ENCODE data around the gene BAD. TPM values are rescaled to one million over a fixed set of nuclear protein-coding genes. Genes with fewer than 3 reads are reported as not detected.

BAD gene
- total RNA-seq, 1 experiment from 2014 or later, result 66.2 TPM

DNA sequence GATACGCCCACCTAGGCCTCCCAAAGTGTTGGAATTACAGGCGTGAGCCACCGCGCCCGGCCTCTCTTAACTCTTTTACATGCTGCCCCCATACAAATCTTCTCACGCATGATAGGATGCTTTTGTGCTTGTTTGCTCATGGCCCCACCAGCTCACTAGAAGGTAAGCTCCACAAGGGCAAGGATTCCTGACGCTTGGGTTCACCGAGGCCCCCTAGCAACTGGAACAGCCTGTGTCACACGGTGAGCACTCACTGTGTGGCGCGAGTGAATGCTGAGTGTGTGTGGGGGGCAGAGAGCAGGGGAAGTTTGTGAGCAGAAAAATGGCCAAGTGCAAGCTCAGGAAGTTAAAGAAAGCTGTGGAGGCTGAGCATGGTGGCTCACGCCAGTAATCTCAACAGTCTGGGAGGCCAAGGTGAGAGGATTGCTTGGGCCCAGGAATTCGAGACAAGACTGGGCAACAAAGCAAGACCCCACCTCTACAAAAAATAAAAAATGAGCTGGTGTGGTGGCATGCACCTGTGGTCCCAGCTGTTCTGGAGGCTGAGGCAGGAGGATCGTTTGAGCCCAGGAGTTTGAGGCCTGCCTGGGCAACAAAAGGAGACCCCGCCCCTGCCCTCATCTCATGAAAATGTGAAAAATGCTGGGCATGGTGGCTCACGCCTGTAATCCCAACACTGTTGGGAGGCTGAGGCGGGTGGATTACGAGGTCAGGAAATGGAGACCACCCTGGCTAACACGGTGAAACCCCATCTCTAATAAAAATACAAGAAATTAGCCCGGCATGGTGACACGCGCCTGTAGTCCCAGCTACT is 2.3 kb downstream of the BAD start:
- no peak for DNase-seq (ENCODE audit: extremely low read depth, low read depth)

DNA sequence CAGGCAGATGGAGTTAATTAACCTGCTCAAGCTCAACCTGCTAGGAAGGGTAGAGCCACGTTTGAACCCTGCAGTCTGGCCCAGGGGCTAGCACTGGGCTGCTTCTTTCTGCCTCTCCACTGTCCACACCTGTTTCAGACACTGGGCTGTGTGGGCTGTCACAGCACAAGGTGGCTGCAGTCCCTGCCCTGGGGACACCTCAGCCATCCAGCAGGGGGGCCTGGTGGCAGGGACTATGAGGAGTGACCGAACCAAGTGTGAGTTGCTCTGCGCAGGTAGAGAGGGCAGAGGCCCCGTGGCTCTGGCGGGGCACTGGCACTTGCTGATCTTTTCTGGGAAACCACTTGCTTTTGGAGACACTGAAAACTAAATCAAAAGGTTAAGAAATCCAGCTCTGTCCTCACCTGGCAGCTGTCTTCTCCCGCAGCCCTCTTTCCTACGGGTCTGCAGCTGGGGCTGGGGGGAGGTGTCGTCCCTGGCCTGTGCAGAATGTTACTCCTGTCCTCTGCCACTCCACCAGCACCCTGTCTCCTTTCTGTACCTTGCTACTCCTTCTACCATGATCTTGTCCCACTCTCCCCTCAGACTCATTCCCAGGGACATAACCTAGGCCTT is 5.8 kb downstream of the BAD start:
- DNase-seq (ENCODE audit: extremely low read depth, low read depth), result no peak

DNA sequence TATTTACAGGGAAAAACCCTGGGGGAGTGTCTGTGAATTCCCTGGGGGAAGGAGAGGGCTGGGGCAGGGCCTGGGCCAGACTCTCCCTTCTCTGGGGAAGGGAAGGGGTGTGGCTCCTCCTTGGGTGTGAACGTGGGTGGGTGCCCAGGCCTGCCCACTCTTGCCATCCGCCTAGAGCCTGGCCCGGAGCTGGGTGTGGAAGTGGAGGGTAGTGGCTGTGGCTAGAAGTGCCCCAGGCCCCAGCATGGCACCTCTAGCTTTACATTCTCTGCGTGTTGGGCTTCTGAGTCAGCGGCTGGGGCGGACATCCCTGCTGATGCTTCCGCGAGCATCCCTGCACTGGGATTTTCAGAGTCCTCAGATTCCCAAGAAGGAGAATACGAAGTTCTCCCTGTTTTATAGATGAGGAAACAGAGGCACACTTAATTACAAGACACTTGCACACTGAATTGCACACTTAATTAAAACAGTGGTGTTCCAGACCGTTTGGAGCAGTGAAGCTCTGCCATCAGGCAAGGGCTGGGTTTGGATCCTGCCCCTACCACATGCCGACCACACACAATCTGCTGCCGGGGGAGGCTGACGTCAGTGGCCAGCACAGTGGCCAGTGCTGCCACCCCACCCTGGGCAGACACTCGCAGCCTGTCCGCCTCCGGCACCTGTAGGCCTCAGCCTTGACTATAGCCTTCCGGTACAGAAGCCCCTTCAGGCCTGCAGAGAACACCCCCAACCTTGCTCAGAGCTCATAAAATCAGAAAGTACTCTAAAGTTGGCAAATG is 7.6 kb downstream of the BAD start:
- peak; percentile 89 for DNase-seq (ENCODE audit: extremely low read depth, low read depth)

DNA sequence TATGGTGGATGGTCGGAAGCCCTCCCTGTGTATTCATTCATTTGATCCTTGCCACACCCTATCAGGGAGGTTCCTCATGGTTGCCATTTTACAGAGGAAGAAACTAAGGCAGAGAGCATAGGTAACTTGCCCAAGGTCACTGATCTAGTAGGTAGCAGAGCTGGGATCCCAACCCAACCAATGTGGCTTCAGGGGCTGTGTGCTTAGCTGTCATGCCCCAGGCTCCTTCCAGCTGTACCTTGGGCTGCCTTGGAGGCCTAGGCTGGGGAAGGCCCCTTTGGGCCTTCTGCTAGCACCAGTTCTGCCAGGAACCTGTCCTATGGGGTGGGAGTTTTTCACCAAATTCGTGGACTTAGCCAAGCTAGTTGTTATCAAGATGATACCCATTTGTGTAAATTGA is 8.6 kb downstream of the BAD start:
- DNase-seq (ENCODE audit: extremely low read depth, low read depth), result no peak

DNA sequence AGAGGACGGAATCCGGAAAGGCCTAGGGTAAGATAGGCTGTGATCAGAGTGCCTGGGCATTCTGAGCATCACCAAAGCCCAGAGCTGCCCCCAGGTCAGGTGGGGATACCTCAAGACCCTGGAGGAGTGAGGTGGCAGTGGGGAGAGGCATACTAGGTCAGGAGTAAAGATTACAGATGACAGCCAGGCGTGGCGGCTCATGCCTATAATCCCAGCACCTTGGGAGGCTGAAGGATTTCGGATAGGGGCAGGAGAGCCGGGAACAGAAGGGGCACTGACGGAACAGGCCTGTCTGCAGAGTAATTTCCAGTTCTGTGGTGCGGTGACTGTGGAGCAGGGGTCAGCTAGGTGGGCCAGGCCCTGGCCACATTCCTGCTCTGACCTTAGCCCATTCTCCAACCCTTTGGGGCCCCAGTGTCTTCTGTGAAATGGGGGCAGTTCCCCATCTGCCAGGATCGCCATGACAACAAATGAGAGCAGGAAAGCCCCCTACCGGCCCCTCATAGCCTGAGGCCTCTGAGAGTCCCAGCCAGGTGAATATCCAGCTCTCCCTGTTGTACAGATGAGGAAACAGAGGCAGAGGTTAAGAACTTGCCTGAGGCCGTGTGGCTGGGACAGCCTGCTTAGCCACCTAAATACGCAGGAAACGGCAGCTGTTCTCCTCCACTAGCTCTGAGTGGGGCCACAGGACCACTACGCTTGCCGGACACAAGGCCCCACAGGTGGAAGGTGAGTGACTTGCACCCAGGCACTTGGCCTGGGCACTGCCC is 9.2 kb downstream of the BAD start:
- no peak for DNase-seq (ENCODE audit: extremely low read depth, low read depth)

DNA sequence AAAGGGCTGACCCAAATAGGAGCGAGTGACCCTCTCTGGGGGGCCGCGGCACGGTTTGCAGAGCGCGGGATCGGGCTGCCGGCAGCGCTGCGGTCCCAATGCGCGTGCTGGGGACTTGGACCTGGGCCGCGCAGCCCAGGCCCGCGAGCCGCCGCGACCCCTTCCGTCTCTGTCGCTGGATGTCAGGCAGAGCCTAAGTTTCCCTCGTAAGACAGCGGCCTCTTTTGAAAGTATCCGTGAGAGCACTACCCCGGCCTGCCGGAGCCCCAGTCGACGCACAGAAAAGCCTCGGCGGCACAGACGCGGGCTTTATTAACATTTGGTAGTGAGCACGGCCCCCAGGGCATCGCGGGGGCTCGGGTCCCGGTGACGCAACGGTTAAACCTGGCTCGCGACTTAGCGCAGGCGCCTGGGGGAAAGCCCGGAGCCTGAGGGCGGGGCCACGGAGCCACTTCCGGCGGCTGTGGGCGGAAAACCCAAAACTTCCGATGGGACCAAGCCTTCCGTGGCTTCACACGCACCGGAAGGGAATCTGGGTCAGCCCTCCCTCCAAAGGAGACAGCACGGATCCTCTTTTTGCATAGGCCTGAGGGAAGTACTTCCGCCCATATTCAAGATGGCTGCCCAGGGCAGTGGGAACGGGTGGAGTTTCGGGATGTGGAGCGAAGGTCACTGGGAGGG is 14.8 kb downstream of the BAD start:
- peak; percentile 98 for DNase-seq (ENCODE audit: extremely low read depth, low read depth)

DNA sequence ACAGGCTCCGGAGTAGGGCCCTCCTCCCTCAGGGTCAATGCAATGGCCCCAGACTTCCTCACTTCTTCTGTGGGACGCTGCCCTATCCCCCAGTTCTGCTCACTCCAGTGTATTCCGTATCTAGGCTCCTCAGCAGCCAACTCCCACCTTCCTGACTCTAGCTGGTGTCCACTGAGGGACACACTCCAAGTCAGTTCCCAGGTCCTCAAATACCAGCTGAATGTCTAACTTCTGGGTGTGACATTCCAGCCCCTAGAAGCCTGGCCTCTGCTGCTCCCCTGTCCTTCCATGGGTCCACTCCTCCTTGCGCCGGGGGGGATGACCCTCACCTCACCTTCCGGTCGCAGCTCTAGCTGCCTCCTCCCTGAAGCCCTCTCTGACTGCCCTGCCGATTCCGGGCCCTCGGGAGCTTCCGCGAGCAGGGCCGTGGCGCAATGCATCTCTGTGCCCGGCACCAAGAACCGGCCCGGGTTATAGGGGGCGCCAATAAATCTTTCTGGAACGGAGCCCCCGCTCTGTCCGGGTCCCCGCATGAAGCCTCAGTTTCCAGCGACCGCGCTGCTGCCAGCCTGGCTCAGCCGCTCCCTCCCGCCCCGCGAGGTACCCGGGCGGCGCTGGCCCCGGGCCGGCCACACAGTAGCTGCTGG is 15.4 kb downstream of the BAD start:
- peak; percentile 43 for DNase-seq (ENCODE audit: extremely low read depth, low read depth)

DNA sequence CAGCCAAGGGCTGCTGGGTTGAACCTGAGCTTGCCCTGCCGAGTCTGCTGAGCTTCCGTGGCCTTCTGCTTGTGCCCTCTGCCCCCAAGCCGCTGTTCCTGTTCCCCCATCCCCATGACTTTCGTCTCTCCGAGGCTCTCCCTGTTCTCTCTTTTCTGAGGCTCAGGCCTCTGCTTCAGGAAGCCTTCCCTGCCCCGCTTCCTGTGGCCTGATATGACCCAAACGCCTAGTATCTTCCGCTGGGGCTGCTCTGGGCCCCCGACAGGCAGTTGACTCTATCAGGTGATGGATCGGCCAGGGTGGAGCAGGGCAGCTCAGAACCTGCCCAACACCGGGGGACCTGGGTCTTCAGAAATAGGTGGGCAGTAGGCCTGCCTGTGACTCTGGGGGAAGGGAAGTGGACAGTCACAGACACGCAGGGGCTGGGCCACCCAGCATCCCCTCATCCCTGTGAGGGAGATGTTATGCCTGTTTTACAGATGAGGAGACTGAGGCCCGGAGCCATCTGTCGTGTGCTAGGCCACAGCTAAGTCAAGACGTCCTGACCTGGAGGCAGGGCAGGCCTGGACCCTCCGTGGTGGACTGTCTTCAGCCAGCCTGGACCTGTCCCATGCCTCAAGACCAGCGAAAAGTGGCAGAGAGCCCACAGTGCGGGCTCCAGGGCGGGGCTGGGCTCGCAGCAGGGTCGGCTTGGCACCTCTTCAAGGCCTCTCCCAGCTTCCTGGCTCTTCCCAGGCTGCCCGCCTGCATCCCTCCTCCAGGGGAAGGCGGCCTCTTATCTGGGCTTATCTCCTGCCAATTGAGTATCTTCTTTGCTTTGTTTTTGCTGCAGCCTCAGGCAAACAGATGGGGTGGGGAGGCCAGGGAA is 16.2 kb downstream of the BAD start:
- DNase-seq (ENCODE audit: extremely low read depth, low read depth), result peak; percentile 35

DNA sequence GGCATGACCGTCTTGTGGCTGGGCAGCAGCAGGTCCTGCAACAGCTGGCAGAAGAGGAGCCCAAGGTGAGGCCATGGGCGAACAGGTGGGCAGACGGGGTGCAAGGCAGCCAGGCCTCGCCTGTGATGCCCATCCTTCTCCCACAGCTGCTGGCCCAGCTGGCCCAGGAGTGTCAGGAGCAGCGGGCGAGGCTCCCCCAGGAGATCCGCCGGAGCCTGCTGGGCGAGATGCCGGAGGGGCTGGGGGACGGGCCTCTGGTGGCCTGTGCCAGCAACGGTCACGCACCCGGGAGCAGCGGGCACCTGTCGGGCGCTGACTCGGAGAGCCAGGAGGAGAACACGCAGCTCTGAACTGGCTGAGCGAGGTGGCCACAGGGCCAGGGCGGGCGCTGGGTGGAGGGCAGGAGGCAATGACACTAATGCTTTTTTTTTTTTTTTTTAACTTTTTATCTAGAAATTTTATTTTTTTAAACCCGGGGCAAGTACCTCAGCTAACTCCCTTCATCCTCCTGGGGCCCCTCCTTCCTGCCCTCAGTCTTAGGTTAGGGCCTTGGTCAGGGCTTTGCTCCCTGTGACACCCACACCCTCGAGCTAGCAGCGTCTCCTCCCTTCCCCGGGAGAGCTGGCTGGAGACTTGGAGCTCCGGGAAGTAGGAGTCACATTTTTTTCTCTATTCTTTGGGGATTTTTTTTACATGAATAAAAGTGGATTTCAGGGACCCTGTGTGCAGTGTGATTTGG is 17.1 kb downstream of the BAD start:
- no peak for DNase-seq (ENCODE audit: extremely low read depth, low read depth)

DNA sequence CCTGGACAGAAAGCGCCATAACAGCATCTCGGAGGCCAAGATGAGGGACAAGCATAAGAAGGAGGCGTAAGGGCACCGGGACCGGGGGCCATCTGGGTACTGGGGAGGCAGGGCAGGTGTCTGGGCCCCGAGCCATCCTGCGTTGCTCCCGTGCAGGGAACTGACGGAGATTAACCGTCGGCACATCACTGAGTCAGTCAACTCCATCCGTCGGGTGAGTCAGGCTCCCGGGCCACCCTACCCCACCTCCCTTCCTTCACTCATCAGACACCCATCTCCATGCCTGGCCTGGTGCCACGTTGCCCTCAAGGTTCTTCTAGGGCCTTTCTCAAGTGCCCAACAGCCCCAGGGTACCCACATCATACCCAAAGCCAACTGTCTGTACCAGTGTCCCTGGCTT is 18.1 kb downstream of the BAD start:
- DNase-seq (ENCODE audit: extremely low read depth, low read depth), result no peak

DNA sequence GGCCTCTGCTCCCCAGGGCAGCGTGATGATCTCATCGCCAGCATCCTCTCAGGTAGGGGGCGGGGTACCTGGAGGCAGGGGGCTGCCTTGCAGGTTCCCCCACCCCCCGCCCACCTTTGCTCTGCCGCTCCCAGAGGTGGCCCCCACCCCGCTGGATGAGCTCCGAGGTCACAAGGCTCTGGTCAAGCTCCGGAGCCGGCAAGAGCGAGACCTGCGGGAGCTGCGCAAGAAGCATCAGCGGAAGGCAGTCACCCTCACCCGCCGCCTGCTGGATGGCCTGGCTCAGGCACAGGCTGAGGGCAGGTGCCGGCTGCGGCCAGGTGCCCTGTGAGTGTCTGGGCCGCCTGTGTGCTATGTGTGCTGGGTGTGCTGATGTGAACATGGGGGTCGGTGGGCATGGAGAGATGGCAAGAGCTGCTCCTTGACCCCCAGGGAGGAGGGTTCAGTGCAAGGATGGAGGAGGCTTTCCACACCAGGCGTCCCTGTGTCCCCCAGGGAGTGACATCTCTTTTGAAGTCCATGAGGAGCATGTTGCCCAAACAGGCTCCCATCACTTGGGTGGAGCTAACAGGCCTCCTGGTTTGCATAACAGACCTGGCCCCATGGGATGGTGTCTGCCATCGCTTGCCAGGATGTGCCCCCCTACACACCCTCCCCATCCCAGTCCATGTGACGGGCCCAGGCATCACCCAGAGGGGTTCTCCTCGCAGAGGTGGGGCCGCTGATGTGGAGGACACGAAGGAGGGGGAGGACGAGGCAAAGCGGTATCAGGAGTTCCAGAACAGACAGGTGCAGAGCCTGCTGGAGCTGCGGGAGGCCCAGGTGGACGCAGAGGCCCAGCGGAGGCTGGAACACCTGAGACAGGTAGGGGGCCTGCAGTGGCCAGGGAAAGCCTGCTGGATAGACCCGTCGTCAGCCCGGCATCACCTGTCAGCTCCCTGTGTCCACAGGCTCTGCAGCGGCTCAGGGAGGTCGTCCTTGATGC is 19.0 kb downstream of the BAD start:
- DNase-seq (ENCODE audit: extremely low read depth, low read depth), result no peak

DNA sequence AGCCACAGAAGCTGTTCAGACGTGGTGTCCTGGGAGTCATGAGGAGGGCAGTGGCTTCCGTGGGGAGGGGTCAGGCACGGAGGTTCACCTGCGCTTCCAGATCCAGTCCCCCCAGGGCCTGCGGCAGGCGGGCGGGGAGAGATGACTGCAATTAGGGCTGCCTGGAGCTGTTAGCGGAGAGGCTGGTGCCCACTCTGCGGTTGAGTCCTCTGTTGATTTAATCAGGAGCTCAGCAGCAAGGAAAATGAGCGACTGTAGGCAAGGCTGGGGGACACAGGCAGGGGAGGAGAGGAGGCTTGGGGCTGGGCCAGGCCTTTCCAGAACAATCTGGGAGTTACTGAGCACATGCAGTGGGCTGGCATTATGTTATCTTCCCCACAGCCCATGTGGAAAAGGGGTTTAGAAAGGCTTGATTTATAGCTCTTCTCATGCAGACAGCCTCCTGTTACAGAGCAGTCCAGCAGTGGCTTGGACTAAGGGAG is 20.1 kb downstream of the BAD start:
- DNase-seq (ENCODE audit: extremely low read depth, low read depth), result no peak

DNA sequence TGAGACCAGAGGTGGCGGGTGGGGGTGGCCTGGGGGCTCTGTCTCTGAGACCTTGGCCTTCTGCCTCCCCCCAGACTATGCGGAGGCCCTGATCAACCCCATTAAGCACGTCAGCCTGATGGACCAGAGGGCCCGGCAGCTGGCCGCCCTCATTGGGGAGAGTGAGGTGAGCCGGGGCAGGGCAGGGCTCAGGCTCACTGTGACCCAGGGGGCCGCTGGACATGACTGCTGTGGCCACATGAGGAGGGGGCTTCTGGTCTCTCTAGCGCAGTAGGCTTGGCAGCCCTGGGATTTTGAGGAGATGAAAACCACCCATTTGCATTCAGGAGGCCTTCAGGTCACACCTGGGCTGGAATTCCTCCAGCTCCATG is 20.5 kb downstream of the BAD start:
- DNase-seq (ENCODE audit: extremely low read depth, low read depth), result no peak

DNA sequence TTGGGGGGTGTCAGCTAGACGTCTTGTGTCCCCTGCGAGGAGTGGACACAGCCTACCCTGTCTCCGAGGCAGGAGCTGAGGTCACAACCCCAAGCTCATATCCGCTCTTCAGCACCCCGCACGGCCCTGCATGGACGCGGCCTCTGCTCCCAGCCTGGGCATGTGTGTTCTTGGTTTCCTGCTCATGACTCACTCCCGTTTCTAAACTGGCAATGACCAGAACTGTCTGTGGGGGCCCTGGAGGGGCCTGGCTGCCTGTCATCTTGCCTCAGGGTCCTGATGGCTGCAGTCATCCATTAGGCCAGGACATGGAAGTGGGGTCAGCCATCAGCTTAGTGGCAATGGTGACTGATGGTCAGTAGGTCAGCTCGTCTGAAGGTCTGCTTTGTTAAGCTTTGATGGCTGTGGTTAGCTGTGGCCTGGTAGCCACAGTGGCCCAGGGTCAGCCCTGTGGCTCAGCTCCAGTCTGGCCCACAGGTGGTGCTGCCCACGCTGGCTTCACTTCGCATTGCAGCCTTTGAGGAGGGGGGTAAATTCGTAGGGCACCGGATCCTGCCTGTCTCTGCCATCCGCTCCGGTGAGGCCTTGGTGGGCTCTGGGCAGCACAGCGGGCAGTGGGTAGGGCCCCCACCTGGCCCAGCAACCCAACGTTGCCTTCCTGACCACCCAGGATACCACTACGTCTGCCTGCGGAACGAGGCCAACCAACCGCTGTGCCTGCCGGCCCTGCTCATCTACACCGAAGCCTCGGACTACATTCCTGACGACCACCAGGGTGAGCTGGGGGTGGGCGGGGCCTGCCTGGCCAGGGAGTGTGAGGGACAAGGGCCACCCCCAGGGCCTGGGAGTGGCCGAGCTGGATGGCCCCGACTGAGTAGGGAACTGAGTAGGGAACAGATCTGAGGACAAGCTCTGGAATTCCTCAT is 21.2 kb downstream of the BAD start:
- no peak for DNase-seq (ENCODE audit: extremely low read depth, low read depth)

DNA sequence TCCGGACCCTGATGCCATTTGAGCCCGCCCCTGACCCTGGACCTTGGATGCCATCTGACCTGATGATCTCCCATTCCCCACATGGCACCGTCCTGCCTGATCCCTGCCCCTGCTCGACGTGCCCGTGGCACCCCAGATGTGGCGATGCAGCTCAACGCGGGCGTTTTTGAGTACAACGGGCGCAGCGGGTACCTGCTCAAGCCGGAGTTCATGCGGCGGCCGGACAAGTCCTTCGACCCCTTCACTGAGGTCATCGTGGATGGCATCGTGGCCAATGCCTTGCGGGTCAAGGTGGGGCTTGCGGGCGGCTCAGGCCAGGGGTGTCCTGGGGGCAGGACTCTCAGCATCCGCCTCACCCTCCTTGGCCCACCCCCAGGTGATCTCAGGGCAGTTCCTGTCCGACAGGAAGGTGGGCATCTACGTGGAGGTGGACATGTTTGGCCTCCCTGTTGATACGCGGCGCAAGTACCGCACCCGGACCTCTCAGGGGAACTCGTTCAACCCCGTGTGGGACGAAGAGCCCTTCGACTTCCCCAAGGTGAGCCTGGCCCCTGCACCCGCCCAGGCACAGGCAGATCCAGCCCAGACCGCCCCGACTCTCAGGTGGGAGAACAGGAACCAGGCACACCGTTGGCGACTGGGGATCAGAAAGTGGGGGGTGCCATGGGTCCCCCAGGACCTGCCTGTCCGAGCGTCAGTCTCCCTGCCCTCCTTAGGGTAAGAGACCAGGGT is 22.0 kb downstream of the BAD start:
- DNase-seq (ENCODE audit: extremely low read depth, low read depth), result no peak

Measured in NCI-H460 (cell line).